Activated T-helper 1 cell treated with anti-CD3 and anti-CD28 coated beads, Interleukin-12 subunit alpha, Interleukin-12 subunit beta, Interleukin-2, Interleukin-4 antibody, amounts not matched to agents 30 ng/mL and 10 ng/mL and 1 ng/mL, durations not matched to agents 14 hours and 24 hours and 36 hours (primary cell): ENCODE data around the gene BAIAP2L2. TPM values are rescaled to one million over a fixed set of nuclear protein-coding genes. Genes with fewer than 3 reads are reported as not detected.
"Not testable (repeated sequence)": the region's sequence is repeated elsewhere in the genome, so short reads cannot be mapped to it uniquely, and the experiment has no call there.

Experiments used
- DNase-seq: peaks from one replicate; pipeline ENCODE4 v3.0.0; 2021; ENCODE audit warnings: low spot score
- H3K27ac Mint-ChIP-seq: one replicate; pipeline ENCODE4 v1.8.0; 2021; ENCODE audit warnings: mild to moderate bottlenecking, mixed read lengths
- H3K27me3 Mint-ChIP-seq: one replicate; pipeline ENCODE4 v1.8.0; 2022; ENCODE audit warnings: mild to moderate bottlenecking, moderate library complexity, mixed read lengths; ENCODE audit not compliant: insufficient read depth
- H3K36me3 Mint-ChIP-seq: one replicate; pipeline ENCODE4 v1.8.0; 2021; ENCODE audit warnings: low read depth, mixed read lengths
- H3K4me1 Mint-ChIP-seq: one replicate; pipeline ENCODE4 v1.8.0; 2021; ENCODE audit warnings: low read depth, mixed read lengths
- H3K4me3 Mint-ChIP-seq: one replicate; pipeline ENCODE4 v1.8.0; 2021; ENCODE audit warnings: mild to moderate bottlenecking, moderate library complexity, mixed read lengths
- H3K9me3 Mint-ChIP-seq: one replicate; pipeline ENCODE4 v1.8.0; 2021; ENCODE audit warnings: mixed read lengths
- intact Hi-C: fragments of 100-400 bp; cut with micrococcal nuclease; formaldehyde crosslinking; loops from one replicate; pipeline ENCODE4 v1.15.1; 2024
- total RNA-seq: library from RNA; stranded (reverse); gene quantifications from 2 replicates; pipeline ENCODE4 v1.2.3, GENCODE V29; 2022

The BAIAP2L2 gene, protein sequence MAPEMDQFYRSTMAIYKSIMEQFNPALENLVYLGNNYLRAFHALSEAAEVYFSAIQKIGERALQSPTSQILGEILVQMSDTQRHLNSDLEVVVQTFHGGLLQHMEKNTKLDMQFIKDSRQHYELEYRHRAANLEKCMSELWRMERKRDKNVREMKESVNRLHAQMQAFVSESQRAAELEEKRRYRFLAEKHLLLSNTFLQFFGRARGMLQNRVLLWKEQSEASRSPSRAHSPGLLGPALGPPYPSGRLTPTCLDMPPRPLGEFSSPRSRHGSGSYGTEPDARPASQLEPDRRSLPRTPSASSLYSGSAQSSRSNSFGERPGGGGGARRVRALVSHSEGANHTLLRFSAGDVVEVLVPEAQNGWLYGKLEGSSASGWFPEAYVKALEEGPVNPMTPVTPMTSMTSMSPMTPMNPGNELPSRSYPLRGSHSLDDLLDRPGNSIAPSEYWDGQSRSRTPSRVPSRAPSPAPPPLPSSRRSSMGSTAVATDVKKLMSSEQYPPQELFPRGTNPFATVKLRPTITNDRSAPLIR
- 0.29 and 0.32 TPM in 2 replicates for total RNA-seq

DNA sequence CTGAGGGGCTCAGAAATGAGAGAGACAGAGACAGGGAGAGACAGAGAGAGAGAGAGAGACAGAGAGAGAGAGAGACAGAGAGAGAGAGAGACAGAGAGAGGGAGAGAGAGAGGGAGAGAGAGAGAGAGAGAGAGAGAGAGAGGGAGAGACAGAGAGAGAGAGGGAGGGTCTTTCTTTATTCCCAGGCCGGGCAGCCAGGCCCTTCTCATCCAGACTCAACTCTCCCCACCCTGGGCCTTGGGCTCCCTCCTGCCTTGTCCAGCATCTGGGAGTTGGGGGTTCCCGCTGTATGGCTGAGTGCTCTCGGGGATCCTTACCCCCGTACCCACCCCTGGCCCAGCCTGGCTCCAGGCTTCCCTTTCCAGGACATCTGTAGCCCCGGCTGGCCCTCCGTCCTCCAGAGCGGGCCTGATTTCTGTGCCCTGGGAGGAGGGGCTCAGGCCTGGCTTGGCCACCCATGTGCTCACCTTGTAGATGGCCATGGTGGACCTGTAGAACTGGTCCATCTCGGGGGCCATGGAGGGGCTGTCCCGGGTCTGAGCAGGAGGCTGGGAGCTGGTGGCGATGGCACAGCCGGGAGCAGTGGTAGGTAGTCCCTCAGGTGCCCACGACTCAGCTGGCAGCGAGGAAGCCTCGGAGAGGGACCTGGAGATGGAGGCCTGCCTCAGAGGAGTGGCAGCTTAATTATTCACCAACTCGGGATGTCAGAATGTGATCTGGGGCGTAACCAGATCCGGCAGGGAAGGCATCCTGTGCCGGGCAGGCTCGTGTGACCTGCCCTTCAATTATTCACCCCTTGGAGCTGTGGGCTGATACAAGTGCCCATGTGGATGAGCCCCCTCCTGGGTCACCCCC, at the start of gene BAIAP2L2:
TSS of gene BAIAP2L2 (minus strand) at position 677 of the 855 bp plus-strand sequence. CDS start at position 518, 159 bp downstream.
- intact Hi-C loops = no loop called here
- no peaks in the 10 kb centered on the region for H3K4me1 Mint-ChIP-seq
- DNase-seq = no peak
- H3K4me3 Mint-ChIP-seq = no peak within 1 kb of the TSS
- H3K27ac Mint-ChIP-seq = peak within 1 kb of the TSS; percentile 44
- peaks cover 2% of the 10 kb centered on the region for H3K36me3 Mint-ChIP-seq
- no peaks in the 10 kb centered on the region for H3K9me3 Mint-ChIP-seq
- H3K27me3 Mint-ChIP-seq = no peaks in the 10 kb centered on the region

DNA sequence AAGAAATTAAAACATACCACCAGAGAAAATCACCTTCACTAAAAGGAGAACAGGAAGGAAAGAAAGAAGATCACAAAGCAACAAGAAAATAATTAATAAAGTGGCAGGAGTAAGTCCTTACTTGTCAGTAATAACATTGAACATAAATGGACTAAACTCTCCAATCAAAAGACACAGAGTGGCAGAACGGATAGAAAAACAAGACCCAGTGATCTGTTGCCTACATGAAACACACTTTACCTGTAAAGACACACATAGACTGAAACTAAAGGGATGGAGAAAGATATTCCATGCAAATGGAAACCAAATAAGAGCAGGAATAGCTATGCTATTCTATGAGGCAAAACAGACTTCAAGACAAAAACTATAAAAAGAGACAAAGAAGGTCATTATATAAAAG, 45.2 kb upstream of the BAIAP2L2 start:
- DNase-seq = no peak
- Mint-ChIP-seq H3K36me3 (no peaks in the 10 kb centered on the region), H3K4me3 (no peak overlapping the region), H3K9me3 (no peaks in the 10 kb centered on the region), H3K27me3 (no peaks in the 10 kb centered on the region), H3K27ac (no peak overlapping the region), H3K4me1 (no peaks in the 10 kb centered on the region)
- intact Hi-C loops = no loop called here

DNA sequence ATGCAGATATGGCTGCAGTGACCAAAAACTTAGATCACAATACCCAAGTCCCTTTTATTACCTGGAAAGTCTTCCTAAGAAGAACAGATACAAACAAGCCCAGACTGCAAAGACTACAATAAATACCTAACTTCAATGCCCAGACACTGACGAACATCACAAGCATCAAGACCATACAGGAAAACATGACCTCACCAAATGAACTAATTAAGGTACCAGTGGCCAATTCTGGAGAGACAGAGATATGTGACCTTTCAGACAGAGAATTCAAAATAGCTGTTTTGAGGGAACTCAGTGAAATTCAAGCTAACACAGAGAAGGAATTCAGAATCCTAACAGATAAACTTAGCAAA, 44.1 kb upstream of the BAIAP2L2 start:
- H3K4me3 Mint-ChIP-seq, H3K27me3 Mint-ChIP-seq, H3K9me3 Mint-ChIP-seq, intact Hi-C loops, DNase-seq, H3K36me3 Mint-ChIP-seq, H3K27ac Mint-ChIP-seq, H3K4me1 Mint-ChIP-seq: not testable (repeated sequence)

DNA sequence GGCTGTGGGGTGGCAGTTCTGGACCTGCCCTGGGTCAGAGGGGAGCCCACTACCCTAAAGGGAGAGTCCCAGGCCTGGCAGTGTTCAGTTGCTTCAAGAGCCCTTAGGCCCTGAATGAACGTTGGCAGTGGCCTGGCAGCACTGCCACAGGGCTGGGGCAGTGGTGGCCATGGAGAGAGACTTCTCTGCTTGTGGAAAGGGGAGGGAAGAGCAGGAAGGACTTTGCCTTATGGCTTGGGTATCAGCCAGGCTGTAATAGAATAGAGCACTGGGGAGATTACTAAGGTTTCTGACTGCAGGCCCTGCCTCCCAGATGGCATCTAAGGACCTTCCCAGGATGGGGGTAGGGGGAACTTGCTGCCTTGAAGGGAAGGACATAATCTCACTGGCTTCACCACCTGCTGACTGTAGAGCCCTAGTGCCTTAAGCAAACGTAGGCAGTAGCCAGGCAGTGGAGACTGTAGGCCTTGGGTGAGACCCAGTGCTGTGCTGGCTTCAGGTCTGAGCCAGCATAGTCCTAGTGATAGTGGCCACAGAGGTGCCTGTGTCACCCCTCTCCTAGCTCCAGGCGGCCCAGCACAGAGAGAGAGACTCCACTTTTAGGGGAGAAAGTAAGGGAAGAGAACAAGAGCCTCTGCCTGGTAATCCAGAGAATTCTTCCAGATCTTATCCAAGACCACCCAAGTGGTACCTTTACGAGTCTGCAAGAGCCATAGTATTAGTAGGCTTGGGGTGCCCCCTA, 43.5 kb upstream of the BAIAP2L2 start:
- intact Hi-C loops = no loop called here
- H3K27me3 Mint-ChIP-seq = no peaks in the 10 kb centered on the region

DNA sequence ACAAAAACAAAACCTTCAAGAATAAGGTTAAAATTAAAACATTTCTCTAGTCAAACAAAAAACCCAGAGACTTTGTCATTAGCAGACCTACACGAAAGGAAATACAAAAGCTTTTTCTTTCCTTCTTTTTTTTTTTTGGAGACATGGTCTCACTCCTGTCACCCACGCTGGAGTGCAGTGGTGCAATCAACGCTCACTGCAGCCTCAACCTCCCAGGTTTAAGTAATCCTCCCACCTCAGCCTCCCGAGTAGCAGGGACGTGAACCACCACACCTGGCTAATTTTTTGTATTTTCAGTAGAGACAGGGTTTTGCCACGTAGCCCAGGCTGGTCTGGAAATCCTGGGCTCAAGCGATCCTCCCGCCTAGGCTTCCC, 40.6 kb upstream of the BAIAP2L2 start:
- H3K36me3 Mint-ChIP-seq = peaks cover 7% of the 10 kb centered on the region
- intact Hi-C loops = no loop called here
- peaks cover 10% of the 10 kb centered on the region for H3K4me1 Mint-ChIP-seq
- H3K27me3 Mint-ChIP-seq = peaks cover 1% of the 10 kb centered on the region
- no peak overlapping the region for H3K27ac Mint-ChIP-seq
- no peak for DNase-seq
- H3K4me3 Mint-ChIP-seq = no peak overlapping the region
- H3K9me3 Mint-ChIP-seq = no peaks in the 10 kb centered on the region

More for the DNA sequence above, 43.5 kb upstream of the BAIAP2L2 start:
- DNase-seq = no peak
- Mint-ChIP-seq H3K27ac (no peak overlapping the region), H3K9me3 (no peaks in the 10 kb centered on the region), H3K4me1 (no peaks in the 10 kb centered on the region), H3K4me3 (no peak overlapping the region), H3K36me3 (no peaks in the 10 kb centered on the region)

DNA sequence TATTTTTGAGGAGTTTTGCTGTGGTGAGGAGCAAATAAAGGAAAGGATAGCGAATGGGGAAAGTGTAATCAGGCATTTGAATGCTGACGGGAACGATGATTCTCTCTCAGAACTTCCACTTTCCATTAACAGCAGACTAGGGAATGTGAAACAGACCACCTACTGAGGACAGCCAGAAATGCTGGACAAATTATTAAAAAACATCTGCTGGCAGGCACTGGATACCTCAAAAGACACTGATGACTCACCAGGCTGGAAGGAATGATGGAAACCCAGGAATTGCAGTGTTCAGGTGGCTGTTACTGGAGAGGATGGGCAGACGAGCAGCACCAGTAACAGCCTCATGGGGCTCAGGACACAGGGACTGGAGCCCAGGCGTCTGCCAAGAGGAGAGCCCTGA, 37.8 kb upstream of the BAIAP2L2 start:
- no peak overlapping the region for H3K4me3 Mint-ChIP-seq
- peaks cover 9% of the 10 kb centered on the region for H3K36me3 Mint-ChIP-seq
- peaks cover 14% of the 10 kb centered on the region for H3K4me1 Mint-ChIP-seq
- H3K9me3 Mint-ChIP-seq = no peaks in the 10 kb centered on the region
- H3K27me3 Mint-ChIP-seq = peaks cover 1% of the 10 kb centered on the region
- no peak for DNase-seq
- H3K27ac Mint-ChIP-seq = no peak overlapping the region
- intact Hi-C loops = no loop called here

DNA sequence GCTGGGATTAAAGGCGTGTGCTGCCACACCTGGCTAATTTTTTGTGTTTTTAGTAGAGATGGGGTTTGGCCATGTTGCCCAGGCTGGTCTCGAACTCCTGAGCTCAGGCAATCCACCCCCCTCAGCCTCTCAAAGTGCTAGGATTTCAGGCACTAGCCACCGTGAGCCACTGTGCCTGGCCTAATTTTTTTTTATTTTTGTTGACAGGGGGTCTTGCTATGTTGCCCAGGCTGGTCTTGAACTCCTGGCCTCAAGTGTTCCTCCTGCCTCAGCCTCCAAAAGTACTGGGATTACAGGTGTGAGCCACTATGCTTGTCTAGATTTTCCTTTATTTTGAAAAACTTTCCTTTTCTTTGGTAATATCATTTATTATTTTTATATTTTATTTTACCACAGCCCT, 35.7 kb upstream of the BAIAP2L2 start:
- H3K27me3 Mint-ChIP-seq, intact Hi-C loops, H3K36me3 Mint-ChIP-seq, H3K4me3 Mint-ChIP-seq, H3K9me3 Mint-ChIP-seq, DNase-seq, H3K27ac Mint-ChIP-seq: not testable (repeated sequence)
- peaks cover 15% of the 10 kb centered on the region for H3K4me1 Mint-ChIP-seq

DNA sequence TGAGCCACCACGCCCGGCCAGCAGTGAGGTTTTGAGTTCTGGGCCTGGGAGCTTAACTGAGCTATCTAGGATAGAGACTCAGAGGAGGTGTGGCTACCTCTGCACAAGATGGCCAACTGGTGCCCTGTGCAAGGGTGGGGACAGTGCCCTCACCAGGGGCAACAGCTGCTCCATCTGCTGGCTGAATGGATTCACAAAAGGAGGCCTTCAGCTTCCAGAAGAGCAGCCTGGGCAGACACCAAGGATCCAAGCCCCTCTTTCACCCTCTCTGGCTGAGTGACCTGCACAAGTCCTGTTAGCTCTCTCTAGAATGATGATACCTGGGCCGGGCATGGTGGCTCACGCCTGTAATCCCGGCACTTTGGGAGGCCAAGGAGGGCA, 33.5 kb upstream of the BAIAP2L2 start:
- intact Hi-C loops = no loop called here
- Mint-ChIP-seq H3K4me1 (peaks cover 15% of the 10 kb centered on the region), H3K4me3 (no peak overlapping the region), H3K27me3 (peaks cover 1% of the 10 kb centered on the region), H3K9me3 (no peaks in the 10 kb centered on the region), H3K36me3 (peaks cover 9% of the 10 kb centered on the region), H3K27ac (no peak overlapping the region)
- no peak for DNase-seq

DNA sequence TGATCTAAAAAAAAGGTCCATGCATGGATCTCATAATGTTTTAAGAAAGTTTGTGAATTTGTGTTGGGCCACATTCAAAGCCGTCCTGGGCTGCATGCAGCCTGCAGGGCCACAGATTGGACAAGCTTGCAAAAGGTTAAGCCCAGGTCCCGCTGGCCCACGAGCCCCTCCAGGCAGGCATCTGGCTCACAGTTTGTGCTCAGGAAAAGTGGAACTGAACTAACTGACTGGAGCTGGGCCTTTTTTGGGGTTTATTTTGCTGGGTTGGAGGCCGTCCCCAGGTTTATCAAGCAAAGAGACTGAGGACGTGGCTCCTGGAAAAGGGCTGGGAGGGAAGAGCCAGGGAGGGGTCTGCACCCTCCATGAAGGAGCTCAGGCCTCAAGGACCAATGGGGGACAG, 32.1 kb upstream of the BAIAP2L2 start:
- no peak overlapping the region for H3K27ac Mint-ChIP-seq
- H3K27me3 Mint-ChIP-seq = no peaks in the 10 kb centered on the region
- no peaks in the 10 kb centered on the region for H3K9me3 Mint-ChIP-seq
- peaks cover 6% of the 10 kb centered on the region for H3K36me3 Mint-ChIP-seq
- DNase-seq = no peak
- intact Hi-C loops = no loop called here
- H3K4me3 Mint-ChIP-seq = no peak overlapping the region
- H3K4me1 Mint-ChIP-seq = peaks cover 8% of the 10 kb centered on the region

DNA sequence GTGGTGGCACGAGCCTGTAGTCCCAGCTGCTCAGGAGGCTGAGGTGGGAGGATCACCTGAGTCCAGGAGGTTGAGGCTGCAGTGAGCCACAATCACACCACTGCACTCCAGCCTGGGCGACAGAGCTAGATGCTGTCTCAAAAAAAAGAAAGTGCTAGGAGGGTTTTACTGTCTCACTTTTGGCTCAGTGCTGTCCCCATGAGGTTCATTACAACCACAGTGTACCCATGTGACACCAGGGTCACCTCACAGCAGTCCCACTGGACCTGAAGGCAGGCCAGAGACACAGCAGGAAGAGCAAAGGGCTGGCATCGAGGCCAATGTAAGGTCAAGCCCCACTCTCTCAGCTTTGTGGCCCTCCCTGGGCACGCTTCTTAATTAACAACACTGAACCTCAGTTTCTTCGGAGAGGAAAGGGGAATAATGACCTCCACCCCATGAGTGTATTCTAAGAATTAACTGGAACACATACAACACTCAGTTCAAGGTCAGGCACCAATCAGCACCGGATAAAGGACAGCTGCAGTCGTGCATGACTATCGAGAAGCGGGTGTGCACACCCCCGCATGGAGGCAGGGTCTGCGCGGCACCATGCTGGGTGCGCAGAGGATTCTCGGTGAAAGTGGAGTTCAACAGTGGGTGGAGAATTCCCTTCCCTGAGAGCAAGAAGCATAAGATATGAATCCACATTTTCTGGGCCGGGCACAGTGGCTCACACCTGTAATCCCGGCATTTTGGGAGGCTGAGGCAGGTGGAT, 30.9 kb upstream of the BAIAP2L2 start:
- Mint-ChIP-seq H3K27ac (no peak overlapping the region), H3K36me3 (peaks cover 6% of the 10 kb centered on the region), H3K27me3 (no peaks in the 10 kb centered on the region), H3K9me3 (no peaks in the 10 kb centered on the region), H3K4me1 (peaks cover 5% of the 10 kb centered on the region), H3K4me3 (no peak overlapping the region)
- intact Hi-C loops = no loop called here
- DNase-seq = no peak

DNA sequence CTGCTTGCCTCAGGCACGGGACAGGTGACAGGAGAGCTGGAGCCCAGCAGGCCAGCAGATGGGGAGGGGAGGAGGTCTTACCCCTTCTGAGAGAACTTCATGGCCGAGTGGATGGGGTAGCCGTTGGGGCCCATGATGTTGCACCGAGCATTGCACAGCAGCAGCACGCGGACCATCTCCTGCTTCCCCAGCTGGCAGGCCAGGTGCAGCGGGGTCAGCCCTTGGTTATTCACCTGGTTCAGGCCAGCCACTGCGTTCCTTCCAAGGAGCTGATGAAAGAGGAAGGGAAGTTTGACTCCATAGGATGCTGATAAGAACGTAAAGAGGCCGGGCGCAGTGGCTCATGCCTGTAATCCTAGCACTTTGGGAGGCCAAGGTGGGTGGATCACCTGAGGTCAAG, 29.4 kb upstream of the BAIAP2L2 start:
- Mint-ChIP-seq H3K27me3 (no peaks in the 10 kb centered on the region), H3K4me1 (peaks cover 5% of the 10 kb centered on the region), H3K9me3 (no peaks in the 10 kb centered on the region), H3K4me3 (no peak overlapping the region), H3K27ac (no peak overlapping the region), H3K36me3 (peaks cover 9% of the 10 kb centered on the region)
- DNase-seq = no peak
- intact Hi-C loops = no loop called here

DNA sequence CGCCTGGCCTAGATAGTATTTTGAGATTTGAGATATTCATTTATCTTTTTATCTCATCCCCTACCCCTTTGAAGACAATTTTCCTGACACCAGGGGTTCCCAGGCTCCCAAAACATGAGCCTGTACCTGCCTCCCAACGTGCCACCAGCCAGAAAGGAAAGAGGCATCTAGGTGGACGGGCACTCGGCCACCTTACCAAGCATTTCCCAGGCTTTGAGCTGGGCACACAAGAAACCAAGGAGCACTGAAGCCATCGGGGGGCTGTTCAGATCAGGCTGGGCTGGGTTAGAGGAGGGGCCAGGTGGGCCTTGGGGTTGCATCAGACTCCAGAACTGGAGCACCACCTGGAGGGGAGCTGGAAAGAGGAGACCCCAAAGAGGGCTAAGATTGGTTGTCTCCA, 28.5 kb upstream of the BAIAP2L2 start:
- intact Hi-C loops = no loop called here
- Mint-ChIP-seq H3K36me3 (peaks cover 9% of the 10 kb centered on the region), H3K9me3 (no peaks in the 10 kb centered on the region), H3K27me3 (no peaks in the 10 kb centered on the region), H3K4me3 (no peak overlapping the region), H3K4me1 (peaks cover 5% of the 10 kb centered on the region), H3K27ac (no peak overlapping the region)
- DNase-seq = no peak
